Activated T-cell treated with anti-CD3 and anti-CD28 coated beads, Interleukin-2, amount 50 U/mL, for 24 hours (primary cell): ENCODE data around the gene ABCA2.

Experiments
- DNase-seq: peaks from one replicate; pipeline ENCODE4 v3.0.0-alpha.2; 2020
- H3K27ac Mint-ChIP-seq: 2 replicates; pipeline ENCODE4 v1.8.0; 2020; ENCODE audit warnings: mild to moderate bottlenecking, mixed read lengths
- H3K27me3 Mint-ChIP-seq: 2 replicates; pipeline ENCODE4 v1.8.0; 2020; ENCODE audit warnings: mixed read lengths
- H3K36me3 Mint-ChIP-seq: 2 replicates; pipeline ENCODE4 v1.8.0; 2020; ENCODE audit warnings: low read depth, mixed read lengths
- H3K4me1 Mint-ChIP-seq: 2 replicates; pipeline ENCODE4 v1.8.0; 2020; ENCODE audit warnings: low read depth, mixed read lengths
- H3K4me3 Mint-ChIP-seq: 2 replicates; pipeline ENCODE4 v1.8.0; 2020; ENCODE audit warnings: mild to moderate bottlenecking, moderate library complexity, mixed read lengths
- H3K9me3 Mint-ChIP-seq: 2 replicates; pipeline ENCODE4 v1.8.0; 2020; ENCODE audit warnings: mixed read lengths

Gene ABCA2

DNA sequence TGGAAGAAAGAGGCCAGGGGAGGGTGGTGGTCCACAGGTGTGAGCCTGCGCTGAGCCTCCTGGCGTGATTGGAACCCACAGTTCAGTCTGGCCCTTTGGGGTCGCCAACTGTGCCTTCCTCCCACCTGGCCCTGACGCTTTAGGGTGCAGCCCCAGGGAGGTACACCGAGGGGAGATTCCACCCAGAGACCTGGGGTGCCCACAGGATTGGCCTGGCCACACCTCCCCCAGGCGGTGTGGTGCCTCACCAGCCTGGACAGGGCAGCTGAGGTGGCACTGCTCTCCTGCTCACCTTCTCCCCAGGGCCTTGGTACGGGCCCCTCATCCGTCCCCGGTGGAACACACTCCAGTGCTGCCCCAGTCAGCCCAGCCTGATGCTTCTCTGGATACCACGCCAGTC lies 30.7 kb downstream of the ABCA2 start:
- Mint-ChIP-seq H3K4me1 (peaks cover 51% of the 10 kb centered on the region), H3K36me3 (peaks cover 19% of the 10 kb centered on the region), H3K9me3 (no peaks in the 10 kb centered on the region), H3K4me3 (peak overlapping the region; percentile 4), H3K27me3 (peaks cover 9% of the 10 kb centered on the region), H3K27ac (peak overlapping the region; percentile 71)
- DNase-seq: no peak

DNA sequence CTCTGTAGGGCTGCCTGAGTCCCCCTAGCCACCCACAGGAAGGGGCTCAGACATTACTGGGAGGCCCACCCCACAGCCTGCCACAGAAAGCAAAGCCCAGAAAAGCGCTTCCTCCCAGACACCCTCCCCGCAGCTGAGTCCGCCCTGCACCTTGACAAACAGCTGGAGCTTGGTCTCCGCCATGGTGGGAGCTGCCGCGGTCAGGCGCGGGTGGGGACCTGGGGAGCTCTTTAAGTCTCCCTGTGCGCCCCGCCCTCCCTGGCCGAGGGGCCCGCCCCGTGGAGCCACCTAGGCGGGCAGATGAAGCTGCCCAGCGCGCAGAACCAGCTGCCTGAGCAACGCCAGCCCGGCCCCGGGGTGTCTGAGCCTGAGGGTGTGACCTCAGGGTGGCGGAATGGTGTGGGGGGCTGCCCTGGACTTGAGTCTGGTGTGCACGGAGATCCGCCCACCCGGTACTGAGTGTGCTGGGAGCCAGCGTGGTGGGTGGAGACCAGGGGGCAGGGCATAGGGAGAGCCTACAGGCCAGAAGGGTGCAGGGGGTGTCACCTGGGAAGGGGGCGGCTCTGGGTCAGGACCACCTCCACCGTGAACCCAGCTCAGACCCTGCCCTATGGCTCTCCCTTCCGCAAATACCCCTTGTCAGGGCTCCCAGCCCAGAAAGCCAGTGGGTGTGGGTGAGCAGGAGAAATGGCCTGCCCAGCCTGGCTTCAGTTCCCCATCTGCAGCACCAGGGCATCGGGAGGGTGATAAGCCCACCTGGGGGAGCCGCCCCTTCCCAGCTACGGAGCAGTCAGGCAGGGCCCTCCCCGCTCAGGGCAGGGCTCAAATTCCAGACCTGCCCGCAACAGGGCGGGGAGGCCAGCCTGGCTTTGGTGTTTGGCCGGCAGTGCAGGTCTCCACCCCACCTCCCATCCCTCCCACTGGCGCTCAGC lies 31.4 kb downstream of the ABCA2 start, which contains the start of gene CLIC3:
CLIC3 (minus strand) TSS at position 208 of the 932 bp plus-strand sequence; CDS start at position 183, 25 bp downstream.
- Mint-ChIP-seq H3K4me3 (no peak within 1 kb of the TSS), H3K27me3 (peaks cover 9% of the 10 kb centered on the region), H3K27ac (no peak within 1 kb of the TSS), H3K36me3 (peaks cover 19% of the 10 kb centered on the region), H3K4me1 (peaks cover 51% of the 10 kb centered on the region), H3K9me3 (no peaks in the 10 kb centered on the region)
- DNase-seq: peak; percentile 68

DNA sequence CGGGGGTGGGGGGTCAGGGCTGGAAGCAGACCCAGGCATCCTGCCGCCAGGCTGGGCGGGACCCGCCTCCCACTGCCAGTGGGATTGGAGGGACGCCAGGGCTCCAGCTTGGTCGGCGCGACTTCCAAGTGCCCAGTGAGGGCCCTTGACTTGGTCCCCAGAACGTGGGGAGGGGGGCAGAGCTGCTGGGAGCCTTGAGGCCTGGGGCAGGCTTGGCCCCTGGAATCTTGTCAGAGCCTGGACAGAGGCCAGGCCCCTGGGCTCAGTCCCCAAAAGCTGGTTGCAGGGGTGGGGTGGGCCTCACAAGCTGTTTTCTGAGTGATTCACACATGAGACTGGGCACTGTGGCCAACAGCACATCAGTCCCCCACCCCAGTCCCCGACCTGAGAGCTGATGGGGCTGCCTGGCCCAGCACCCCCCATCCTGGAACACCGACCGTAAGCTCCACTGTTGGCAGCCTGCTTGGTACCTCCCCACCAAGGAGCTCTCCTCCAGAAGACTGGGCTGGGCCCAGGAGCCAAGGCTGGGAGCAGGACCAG lies 32.2 kb downstream of the ABCA2 start:
- no peak overlapping the region for H3K27ac Mint-ChIP-seq
- no peak overlapping the region for H3K4me3 Mint-ChIP-seq
- H3K27me3 Mint-ChIP-seq: peaks cover 9% of the 10 kb centered on the region
- H3K4me1 Mint-ChIP-seq: peaks cover 55% of the 10 kb centered on the region
- peaks cover 19% of the 10 kb centered on the region for H3K36me3 Mint-ChIP-seq
- DNase-seq: no peak
- H3K9me3 Mint-ChIP-seq: no peaks in the 10 kb centered on the region

DNA sequence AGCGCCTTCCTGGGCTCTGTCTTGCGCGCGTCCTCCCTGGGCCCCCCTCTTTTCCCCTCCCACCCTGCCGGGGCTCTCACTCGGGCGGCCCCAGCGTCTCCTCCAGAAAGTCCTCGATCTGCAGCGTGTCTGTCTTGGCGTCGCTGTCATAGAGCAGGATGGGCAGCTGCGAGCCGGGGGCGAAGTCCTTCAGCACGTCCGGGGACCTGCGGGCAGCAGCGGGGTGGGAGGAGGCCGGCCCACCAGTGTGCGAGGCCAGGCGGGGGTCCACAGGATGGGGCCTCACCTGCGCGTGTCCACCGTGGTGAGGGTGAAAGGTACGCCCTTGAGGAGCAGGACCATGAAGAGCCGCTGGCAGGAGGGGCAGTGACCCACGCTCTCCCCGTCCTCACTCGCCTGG lies 32.7 kb downstream of the ABCA2 start:
- Mint-ChIP-seq H3K4me3 (no peak overlapping the region), H3K36me3 (peaks cover 19% of the 10 kb centered on the region), H3K4me1 (peaks cover 51% of the 10 kb centered on the region), H3K27ac (no peak overlapping the region), H3K9me3 (no peaks in the 10 kb centered on the region), H3K27me3 (peaks cover 9% of the 10 kb centered on the region)
- DNase-seq: no peak

DNA sequence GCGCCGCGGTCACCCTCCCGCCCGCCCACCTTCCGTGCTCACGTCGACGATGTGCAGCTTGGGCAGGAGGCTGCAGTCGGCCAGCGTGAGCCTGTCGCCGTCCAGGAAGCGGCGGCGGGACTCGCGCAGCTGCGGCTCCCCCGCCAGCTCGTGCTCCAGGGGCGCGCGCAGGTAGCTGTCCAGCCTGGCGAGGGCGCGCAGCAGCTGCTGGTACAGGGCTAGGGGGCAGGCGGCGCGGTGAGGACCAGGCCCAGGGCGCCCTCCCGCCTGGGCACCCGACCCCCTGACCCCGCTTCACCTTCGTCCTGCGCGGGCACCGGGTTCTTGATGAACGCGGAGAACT lies 33.2 kb downstream of the ABCA2 start:
- H3K9me3 Mint-ChIP-seq: no peaks in the 10 kb centered on the region
- peaks cover 19% of the 10 kb centered on the region for H3K36me3 Mint-ChIP-seq
- peaks cover 9% of the 10 kb centered on the region for H3K27me3 Mint-ChIP-seq
- no peak for DNase-seq
- H3K27ac Mint-ChIP-seq: no peak overlapping the region
- H3K4me3 Mint-ChIP-seq: no peak overlapping the region
- peaks cover 46% of the 10 kb centered on the region for H3K4me1 Mint-ChIP-seq

DNA sequence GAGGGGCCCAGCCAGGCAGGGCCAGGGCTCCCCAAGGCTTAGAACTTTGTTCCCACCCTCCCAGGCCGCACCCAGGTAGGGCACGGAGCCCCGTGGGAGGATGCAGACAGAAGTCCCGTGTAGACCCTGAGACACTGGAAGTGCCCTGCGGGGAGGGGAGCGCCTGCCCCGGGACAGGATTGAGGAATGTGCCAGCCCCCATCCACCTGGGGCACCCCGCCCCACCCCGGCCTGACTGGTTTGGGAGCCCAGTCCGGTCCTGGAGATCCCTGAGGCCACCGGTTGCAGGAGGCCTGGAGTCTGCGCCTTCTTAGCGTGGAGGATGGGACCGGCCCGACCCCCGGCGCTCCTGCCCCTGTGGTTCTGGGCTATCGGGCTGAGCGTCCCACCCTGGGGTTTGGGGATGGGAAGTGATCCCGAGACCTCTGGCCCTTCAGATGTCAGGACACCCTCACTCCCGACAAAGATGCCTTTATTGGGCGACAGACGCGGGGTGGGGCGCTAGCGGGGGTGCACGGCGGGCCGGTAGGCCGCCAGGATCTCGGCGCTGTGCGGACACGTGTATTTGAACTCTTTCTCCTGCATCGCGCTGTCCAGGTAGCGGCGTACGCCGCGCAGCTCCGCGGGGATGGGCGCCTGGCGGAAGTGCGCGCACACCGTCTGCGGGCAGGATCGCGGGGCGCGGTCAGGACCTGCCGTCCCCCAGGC lies 33.7 kb downstream of the ABCA2 start:
- DNase-seq: no peak
- no peaks in the 10 kb centered on the region for H3K9me3 Mint-ChIP-seq
- peak overlapping the region; percentile 87 for H3K4me3 Mint-ChIP-seq
- peaks cover 9% of the 10 kb centered on the region for H3K27me3 Mint-ChIP-seq
- H3K4me1 Mint-ChIP-seq: peaks cover 43% of the 10 kb centered on the region
- H3K27ac Mint-ChIP-seq: no peak overlapping the region
- peaks cover 19% of the 10 kb centered on the region for H3K36me3 Mint-ChIP-seq

DNA sequence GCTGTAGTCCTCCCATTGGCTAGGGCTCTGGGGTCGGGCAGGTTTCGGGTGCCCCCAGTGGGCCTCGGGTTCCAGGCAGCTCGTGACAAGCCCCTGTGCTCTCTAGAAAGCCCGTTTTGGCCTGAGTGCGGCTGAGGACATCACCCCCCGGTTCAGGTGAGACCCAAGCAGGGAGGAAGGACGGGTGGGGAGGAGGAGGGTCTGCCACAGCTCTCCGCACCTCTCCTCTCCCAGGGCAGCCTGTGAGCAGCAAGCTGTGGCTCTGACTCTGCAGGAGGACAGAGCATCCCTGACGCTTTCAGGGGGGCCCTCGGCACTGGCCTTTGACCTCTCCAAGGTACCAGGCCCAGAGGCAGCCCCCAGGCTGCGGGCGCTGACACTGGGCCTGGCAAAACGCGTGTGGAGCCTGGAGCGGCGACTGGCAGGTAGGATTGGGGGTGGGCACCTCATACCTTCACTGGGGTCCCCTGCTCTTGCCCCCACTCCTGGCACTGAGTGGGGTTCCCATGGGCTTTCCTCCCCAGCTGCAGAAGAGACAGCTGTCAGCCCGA lies 35.1 kb downstream of the ABCA2 start:
- Mint-ChIP-seq H3K27ac (peak overlapping the region; percentile 87), H3K27me3 (peaks cover 4% of the 10 kb centered on the region), H3K4me1 (peaks cover 33% of the 10 kb centered on the region), H3K36me3 (peaks cover 19% of the 10 kb centered on the region), H3K9me3 (no peaks in the 10 kb centered on the region), H3K4me3 (peak overlapping the region; percentile 87)
- no peak for DNase-seq

DNA sequence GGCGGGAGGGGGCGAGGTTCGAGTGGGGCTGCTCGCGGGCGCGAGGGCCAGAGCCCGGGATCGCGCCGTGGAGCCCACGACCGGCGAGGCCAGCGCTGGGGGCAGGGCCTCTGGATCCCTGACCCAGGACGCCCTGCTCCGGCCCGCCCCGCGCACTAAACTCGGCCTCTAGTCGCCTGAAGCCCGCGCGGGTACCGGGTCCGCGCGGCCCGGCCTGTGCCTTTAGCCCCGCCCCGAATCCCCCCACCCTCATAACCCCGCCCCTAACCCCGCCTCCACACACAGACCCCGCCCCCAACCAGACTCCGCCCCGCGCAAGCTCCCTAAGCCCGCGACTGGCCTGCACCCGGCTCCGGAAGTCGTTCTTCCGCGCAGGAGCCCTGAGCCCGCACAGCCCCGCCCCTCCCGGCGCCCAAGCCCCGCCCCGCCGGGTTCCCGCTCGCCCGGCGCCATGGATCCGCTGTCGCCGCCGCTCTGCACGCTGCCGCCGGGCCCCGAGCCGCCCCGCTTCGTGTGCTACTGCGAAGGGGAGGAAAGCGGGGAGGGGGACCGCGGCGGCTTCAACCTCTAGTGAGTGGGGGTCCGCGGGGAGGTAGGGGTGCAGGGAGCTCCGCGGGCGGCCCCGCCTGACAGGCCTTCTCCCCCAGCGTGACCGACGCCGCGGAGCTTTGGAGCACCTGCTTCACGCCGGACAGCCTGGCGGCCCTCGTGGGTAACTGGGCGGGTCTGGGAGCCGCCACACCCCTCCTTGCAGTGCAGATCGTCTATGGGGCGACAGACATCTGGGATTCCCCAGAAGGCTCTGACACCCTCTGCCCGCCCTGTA lies 35.8 kb downstream of the ABCA2 start, which contains the start of gene PAXX:
PAXX (plus strand) TSS at position 430 of the 826 bp plus-strand sequence; CDS start at position 452, 22 bp downstream.
- Mint-ChIP-seq H3K27ac (peak within 1 kb of the TSS; percentile 87), H3K4me1 (peaks cover 26% of the 10 kb centered on the region), H3K4me3 (peak within 1 kb of the TSS; percentile 87), H3K9me3 (no peaks in the 10 kb centered on the region), H3K36me3 (peaks cover 19% of the 10 kb centered on the region), H3K27me3 (peaks cover 3% of the 10 kb centered on the region)
- peak; percentile 97 for DNase-seq

DNA sequence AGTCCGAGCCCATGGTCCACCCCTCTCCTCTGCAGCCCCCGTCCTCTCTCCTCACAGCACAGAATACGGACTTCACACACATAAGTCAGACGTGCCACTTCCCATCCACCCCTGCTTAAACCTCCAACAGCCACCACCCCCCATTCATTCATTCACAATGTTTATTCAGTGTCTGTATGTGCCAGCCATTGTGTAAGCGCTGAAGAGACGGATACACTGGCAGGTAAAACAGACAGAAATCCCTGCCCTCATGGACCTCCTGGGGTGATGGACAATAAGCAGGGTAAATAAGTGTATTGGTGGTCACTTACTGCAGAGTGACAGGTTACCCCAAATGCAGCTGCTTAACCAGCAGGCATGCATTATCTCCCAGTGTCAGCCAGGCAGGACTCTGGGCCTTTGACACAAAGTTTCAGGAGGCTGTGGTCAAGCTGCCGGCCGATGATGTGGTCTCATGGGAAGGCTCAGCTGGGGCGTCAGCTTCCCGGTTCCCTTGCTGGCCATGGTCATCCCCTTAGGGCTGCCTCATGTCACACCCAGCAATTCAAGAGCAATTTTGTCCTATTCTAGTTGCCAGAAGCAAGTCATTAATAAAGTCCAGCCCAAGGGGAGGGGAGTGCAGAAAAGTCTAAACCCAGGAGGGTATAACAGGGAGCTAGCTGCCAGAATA lies 37.7 kb downstream of the ABCA2 start:
- Mint-ChIP-seq H3K36me3 (peaks cover 19% of the 10 kb centered on the region), H3K27me3 (peaks cover 8% of the 10 kb centered on the region), H3K27ac (peak overlapping the region; percentile 39), H3K9me3 (no peaks in the 10 kb centered on the region), H3K4me1 (peaks cover 18% of the 10 kb centered on the region), H3K4me3 (no peak overlapping the region)
- DNase-seq: no peak

DNA sequence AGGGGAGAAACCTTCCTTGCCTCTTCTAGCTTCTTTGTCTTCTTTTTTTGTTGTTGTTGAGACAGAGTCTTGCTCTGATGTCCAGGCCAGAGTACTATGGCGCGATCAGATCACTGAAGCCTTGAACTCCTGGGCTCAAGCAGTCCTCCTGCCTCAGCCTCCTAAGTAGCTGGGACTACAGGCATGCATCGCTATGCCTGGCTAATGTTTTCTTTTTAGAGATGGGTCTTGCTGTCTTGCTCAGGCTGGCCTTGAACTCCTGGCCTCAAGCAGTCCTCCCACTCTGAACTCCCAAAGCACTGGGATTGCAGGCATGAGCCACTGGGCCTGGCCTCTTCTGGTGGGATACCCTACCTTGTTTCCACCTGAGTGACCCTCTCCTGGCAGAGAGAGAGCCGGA lies 39.2 kb downstream of the ABCA2 start:
- Mint-ChIP-seq H3K36me3 (peaks cover 14% of the 10 kb centered on the region), H3K4me1 (peaks cover 14% of the 10 kb centered on the region), H3K4me3 (no peak overlapping the region), H3K27me3 (peaks cover 21% of the 10 kb centered on the region), H3K27ac (no peak overlapping the region), H3K9me3 (no peaks in the 10 kb centered on the region)
- DNase-seq: no peak

DNA sequence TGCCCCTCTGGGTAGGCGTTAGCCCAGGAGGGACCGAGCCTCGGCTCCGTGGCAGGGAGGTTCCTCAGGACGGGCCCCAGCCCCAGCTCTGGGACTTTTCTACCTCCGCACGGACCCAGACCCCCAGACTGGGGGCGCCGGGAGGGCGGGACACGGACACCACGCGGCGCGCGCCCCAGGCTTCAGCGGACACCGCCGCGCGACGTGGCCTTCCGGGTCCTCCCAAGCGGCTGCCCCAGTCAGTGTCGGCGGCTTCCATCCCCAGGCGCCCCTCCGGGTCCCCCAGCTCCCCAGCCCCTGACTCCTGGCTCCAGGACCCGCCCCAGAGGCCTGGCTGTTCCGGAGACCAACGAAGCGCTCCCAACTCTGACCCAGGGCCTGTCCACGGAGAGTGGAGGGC lies 42.2 kb downstream of the ABCA2 start:
- Mint-ChIP-seq H3K4me1 (no peaks in the 10 kb centered on the region), H3K4me3 (no peak overlapping the region), H3K9me3 (no peaks in the 10 kb centered on the region), H3K36me3 (no peaks in the 10 kb centered on the region), H3K27me3 (peaks cover 36% of the 10 kb centered on the region), H3K27ac (no peak overlapping the region)
- no peak for DNase-seq

DNA sequence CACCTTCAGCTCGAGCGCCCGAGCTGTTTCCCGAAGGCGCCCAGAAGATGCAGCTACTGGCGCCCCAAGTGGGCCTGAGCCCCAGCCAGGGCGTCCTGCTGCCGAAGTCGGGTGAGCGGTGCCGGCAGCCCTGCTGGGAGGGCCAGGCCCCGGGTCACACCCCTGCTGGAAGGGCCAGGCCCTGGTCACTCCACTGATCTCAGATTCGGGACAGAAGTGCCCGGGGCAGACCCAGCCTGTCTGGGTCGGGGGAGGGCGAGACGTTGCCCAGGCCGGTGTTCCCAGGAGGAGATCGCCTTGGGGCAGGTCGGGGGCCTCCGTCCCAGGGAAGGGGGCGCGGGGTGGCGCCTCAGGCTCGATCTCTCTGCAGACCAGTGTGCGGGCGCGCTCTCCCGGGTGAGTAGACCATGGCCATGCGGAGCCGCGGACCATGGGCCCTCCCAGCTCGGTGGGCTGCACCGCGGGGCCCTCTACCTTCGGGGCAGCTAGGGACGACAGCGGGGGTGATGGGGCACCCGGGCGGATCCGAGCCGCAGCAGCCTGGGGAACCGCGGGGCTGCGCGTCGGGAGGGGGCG lies 42.9 kb downstream of the ABCA2 start:
- H3K27me3 Mint-ChIP-seq: peaks cover 36% of the 10 kb centered on the region
- peak; percentile 41 for DNase-seq
- no peaks in the 10 kb centered on the region for H3K36me3 Mint-ChIP-seq
- H3K4me3 Mint-ChIP-seq: no peak overlapping the region
- H3K27ac Mint-ChIP-seq: no peak overlapping the region
- H3K4me1 Mint-ChIP-seq: no peaks in the 10 kb centered on the region
- no peaks in the 10 kb centered on the region for H3K9me3 Mint-ChIP-seq

DNA sequence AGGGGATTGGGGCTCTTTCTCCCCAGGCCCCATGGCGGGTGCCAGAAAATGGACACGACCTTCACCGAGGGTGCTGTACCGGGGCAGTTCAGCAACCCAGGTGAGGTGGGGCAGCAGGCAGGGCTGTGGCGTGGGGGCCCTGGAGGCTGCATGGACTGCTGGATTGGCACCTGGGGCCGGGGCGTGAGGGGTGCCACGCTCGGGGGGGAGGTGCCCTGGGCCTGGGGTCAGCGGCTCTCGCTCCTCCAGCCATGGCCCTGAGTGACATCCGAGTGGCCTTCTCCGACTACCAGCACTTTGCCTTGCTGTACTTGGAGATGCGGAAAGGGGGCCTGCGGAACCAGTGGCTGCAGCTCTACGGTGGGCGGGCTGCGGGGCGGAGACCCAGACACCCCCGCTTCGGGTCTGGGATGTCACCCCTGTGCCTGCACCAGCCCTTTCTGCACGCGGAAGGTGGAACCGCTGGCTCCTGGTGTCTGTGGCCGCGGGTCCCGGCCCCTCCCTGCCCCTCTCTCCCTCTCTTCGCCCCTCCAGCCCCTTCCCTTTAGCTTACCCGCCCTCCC lies 43.5 kb downstream of the ABCA2 start:
- H3K27ac Mint-ChIP-seq: no peak overlapping the region
- H3K36me3 Mint-ChIP-seq: no peaks in the 10 kb centered on the region
- H3K4me3 Mint-ChIP-seq: no peak overlapping the region
- peaks cover 36% of the 10 kb centered on the region for H3K27me3 Mint-ChIP-seq
- H3K4me1 Mint-ChIP-seq: no peaks in the 10 kb centered on the region
- DNase-seq: no peak
- no peaks in the 10 kb centered on the region for H3K9me3 Mint-ChIP-seq
